Posterior cingulate gyrus (tissue), 11 donors: ENCODE data around the gene USP34.

ENCODE experiments used
- DNase-seq, 10 donors: peaks; one replicate each; pipeline versions ENCODE4 v3.0.0 to v3.0.0-alpha.2; 2020 to 2021; ENCODE audit warnings: mixed read lengths in 3 of 10
- intact Hi-C: fragments of 100-400 bp; cut with DNase I; formaldehyde crosslinking; loops from one replicate; pipeline ENCODE4 v1.15.1; 2023

USP34 gene

DNA sequence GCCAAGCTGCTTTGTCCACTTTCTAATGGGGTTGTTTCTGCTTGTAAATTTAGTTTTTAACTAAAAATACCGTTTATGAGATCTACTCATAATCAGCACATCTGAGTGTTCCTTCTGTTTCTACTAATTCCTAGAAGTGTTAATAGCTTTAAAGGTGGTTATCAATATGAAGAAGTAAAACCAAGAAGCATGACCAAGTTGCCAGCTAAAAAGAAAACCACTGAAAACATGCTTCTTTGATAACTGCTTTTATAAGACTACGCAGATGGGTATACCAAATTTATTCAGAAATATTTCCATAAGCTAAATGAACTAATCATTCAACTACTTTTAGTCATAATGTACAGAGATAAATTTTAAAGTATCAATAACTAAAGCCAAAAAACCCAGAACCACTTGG lies 207.1 kb downstream of the USP34 start:
- intact Hi-C loops, result no loop called here
- DNase-seq, result no peak

DNA sequence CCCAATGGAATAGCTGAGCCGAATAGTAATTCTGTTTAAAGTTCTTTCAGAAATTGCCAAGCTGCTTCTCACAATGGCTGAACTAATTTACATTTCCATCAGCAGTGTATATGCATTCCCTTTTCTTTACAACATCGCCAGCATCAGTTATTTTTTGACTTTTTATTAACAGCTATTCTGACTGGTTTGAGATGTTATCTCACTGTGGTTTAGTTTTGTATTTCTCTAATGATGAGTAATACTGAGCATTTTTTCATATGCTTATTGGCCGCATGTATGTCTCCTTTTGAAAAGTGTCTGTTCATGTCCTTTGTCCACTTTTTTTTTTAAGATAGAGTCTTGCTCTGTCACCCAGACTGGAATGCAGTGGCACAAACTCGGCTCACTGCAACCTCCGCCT lies 208.2 kb downstream of the USP34 start:
- no peak for DNase-seq
- intact Hi-C loops, result no loop called here

DNA sequence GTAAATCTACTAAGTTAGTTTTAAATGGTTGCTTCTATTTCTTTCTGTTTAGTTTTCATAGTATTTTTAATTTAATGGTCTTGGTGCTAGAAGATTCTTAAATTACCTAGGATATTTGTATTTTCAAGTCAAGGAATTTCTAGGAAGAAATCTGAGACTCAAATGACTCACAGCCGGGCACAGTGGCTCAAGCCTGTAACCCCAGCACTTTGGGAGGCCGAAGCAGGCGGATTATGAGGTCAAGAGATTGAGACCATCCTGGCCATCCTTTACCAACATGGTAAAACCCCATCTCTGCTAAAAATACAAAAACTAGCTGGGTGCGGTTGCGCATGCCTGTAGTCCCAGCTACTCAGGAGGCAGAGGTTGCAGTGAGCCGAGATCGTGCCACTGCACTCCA lies 213.4 kb downstream of the USP34 start:
- DNase-seq, result no peak
- intact Hi-C loops, result no loop called here

DNA sequence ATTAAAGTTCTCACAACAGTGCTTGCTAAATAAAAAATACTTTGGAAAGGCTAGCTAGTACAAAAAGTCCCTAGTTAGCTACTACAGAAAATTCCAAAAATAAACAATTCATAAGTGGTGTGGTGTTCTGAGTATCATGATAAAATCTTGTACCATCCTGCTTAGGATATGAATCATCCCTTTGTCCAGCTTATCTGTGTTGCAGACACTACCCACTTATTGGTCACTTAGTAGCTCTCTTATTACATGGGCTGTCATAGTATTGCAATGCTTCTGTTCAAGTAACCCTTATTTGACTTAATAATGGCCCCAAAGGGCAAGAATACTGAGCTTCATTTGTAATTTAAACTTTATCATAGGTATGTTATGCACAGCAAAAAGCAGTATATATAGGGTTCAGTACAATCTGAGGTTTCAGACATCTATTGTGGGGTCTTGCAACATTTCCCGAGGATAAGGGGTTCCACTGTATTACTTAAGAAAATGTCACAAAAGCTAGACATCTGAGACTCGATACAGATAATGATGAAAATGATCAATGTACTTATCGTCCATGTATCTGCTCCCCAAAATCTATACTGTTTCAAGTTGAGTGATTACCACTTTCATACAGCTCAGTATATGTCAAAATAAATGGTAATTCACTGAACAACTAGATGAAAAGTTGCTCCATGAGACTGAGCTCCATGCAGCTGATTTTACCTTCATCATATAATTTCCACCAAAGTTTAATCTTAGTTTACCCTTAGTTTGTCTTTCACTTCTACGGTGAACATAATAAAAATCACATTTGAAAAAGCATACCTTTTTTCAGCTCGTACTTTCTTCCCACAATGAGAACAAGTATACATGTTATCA lies 215.1 kb downstream of the USP34 start:
- DNase-seq, result no peak

DNA sequence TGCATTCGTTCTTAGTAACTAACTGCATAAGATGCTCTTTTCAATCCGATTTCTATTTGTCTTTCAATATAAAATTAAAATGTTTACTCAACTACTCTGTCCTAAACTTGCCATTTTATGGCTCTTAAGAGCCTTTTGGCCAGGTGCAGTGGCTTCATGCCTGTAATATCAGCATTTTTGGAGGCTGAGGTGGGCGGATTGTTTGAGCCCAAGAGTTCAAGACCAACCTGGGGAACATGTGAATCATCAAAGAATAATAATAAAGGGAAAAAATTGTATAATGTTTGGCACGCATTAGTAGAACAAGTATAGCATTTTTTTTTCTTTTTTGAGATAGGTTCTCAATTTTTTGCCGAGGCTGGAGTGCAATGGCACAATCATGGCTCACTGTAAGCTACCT lies 216.4 kb downstream of the USP34 start:
- DNase-seq, result no peak
- intact Hi-C loops, result no loop called here

More for the DNA sequence above, 215.1 kb downstream of the USP34 start:
- intact Hi-C loops, result no loop called here

DNA sequence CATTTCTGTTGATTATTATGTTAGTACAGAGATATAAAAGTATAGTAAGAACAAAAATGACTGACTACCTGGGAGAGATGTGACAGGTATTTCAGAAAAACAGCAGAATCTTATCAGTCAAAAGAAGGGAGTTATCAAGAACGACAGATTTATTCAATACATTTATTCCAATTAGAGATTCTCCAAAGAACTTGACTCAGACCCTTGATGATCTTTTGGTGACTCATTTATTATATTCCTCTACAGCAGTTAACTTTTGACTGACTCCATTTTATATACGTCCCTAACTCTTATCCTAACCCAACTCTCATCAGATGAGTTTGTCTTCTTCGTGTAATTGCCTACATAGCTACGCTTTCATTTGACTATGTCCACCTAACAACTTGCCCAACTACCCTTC lies 217.8 kb downstream of the USP34 start:
- DNase-seq, result no peak
- intact Hi-C loops, result no loop called here

DNA sequence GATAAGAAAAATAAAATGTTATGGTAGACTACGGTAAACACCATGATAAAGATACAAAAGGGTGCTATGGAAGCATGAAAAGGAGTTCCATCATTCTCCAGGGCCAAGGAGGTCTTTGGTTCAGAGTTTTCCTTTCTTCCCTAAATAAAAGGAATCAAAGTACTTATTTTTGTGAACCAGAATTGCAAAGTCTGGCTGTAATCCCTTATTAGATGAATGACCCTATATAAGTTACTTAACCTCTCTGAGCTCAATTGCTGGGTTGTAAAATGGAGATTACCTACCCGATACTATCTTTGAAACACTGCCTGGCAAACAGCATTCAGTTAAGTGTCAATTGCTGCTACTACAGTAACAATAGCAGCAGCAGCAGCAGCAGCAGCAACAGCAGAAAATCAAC lies 218.9 kb downstream of the USP34 start:
- intact Hi-C loops, result no loop called here
- no peak for DNase-seq

DNA sequence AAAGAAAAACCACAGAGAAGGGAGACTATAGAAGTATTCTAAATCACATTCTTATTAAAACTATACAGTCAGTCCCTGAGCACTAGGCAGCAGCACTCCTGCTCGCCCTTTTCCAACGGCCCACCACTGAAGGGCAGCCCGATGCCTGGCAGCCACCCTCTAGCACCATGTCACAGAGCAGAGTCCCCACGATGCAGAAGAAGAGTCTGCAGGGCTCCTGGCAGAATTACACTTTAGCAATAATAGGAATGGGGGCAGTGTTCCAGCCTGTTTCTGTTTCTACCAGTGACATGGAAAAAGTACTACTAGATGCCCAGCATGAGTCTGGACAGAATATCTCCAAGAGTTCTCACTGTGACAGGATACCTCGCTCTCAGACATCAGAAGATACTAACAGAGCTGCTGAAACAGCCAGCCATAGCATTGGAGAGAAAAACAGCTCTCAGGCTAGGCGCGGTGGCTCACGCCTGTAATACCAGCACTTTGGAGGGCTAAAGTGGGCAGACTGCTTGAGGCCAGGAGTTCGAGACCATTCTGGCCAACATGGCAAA lies 221.3 kb downstream of the USP34 start:
- no peak for DNase-seq
- intact Hi-C loops, result no loop called here

DNA sequence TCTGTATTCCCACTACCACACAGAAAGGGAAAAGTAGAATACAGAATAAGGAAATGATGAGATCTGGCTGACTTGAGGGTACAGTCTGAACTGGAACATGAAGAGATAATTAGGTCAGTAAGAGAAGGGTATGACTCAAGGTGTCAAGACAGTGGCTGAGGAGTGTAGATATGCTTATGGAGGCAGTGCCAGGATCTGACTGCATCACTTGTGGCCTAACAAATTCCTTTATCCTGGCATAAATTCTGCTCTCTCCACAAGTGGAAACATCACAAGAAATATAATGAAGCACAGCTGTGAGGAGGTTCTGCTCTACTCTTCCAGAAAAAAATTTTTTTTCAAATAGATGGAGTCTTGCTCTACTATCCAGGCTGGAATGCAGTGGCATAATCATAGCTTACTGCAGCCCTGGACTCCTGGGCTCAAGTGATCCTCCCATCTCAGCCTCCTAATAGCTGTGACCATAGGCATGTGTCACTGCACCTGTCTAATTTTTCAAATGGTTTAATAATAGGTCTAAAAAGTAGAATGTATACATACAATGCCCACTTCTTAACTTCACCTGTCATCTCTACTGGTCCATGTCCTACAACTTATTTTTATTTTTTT lies 223.6 kb downstream of the USP34 start:
- intact Hi-C loops, result no loop called here
- no peak for DNase-seq

DNA sequence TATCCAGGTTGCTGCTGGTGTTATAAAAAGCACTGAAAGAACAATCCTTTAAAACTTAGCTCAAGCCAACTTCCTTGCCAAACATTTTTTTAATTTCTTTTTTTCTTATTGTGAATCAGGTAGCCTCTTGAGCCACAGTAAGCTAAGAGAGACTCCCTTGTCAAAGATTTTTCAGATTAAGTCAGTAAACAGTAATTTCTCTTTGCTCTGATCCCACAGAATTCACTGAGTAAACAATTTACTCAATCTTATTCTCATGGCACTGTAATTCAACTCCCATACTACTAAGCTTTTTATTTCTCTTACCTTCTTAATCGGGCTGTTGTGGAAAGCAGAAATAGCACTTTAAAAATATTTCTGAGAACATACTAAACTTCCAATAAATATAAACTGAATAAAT lies 226.2 kb downstream of the USP34 start:
- intact Hi-C loops, result no loop called here
- DNase-seq, result no peak

DNA sequence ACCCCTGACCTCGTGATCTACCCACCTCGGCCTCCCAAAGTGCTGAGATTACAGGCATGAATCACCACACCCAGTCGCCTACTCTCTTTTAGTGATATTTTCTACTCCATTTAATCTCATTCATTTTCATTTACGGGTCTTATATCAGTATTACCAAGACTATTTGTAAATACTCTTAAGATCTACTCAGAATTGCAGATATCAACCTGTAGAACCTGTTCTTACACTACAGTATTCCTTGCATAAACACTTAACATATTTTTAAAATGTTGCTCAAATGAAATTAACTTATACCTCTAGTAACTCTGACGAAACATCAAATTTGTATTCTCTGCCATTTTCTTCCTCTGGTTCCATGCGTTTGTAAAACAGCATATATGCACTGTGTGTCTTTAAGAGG lies 229.6 kb downstream of the USP34 start:
- no peak for DNase-seq
- intact Hi-C loops, result no loop called here

DNA sequence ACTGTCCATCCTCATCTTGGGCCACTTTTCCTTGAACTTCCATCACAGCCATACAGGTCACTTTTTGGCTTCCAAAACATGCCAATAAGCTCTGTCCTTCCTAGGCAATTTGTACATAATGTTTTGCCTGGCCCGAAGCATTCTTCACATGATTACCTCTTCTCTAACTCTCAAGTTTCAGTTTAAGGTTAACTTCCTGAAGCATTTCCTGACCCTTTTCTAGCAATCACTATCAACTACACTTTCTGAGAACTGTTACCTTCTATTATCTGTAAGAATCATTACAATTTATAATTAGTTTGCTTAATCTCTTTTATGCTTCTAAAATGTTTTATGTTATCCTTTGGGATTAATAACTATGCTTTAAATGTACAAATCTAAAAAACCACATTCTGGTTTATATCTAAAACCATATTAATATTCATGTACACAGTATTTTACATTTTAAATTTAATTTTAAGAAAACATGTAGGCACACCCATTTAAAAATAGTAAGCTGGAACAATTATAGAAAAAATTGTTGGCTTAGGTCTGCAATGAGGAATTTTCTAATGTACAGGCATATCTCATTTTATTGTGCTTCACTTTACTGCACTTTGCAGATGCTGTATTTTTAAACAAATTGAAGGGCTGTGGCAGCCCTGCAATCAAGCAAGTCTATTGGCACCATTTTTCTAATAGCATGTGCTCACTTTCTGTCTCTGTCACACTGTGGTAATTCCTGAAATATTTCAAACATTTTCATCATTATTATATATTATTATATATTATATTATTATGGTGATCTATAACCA lies 232.5 kb downstream of the USP34 start:
- DNase-seq, result no peak
- intact Hi-C loops, result no loop called here

DNA sequence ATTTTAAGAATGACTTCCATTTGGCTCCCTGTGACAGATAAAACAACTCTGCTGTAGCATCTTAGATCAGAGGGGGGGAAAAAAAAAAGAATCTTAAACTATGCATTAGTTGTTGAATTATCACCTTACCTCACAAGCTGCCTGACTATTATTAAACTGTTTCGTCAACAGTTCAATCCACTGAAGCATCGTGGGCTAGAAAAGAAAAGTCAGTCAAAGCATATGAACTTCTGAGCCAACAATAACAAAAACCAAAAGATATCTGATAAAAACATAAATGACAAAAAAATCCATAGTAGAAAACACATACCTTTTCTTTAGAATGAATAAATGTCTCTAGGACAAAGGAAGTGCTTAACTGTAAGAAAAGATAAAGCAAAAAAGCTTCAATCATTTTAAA lies 235.2 kb downstream of the USP34 start:
- no peak for DNase-seq
- intact Hi-C loops, result no loop called here

DNA sequence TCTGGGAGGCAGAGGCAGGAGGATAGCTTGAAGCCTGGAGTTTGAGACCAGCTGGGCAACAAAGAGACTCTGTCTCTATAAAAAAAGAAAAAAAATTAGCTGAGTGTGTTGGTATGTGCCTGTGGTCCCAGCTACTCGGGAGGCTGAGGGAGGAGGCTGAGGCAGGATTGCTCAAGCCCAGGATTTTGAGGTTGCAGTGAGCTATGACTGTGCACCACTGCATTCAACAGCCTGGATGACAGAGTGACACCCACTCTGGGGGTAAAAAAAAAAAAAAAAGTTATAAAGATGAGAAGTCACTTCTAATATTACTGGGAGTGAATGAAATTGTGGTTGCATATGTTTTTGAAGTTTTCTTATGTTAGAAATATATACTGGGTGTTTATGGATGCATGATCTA lies 237.3 kb downstream of the USP34 start:
- no peak for DNase-seq
- intact Hi-C loops, result no loop called here

DNA sequence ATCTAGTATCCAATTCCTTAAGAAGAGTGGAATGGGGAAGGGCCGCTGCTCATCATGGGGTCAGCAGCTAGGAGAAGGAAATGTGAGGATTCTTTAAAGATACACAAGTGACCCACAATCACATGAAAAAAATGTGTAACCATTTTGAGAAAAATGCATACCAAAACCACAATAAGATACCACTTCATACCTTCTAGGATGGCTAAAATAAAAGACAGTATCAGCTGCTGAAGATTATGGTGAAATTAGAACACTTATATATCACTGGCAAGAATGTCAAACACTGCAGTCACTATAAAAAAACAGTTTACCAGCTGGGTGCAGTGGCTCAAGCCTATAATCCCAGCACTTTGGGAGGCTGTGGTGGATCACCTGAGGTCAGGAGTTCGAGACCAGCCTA lies 241.0 kb downstream of the USP34 start:
- DNase-seq, result no peak
- intact Hi-C loops, result no loop called here

DNA sequence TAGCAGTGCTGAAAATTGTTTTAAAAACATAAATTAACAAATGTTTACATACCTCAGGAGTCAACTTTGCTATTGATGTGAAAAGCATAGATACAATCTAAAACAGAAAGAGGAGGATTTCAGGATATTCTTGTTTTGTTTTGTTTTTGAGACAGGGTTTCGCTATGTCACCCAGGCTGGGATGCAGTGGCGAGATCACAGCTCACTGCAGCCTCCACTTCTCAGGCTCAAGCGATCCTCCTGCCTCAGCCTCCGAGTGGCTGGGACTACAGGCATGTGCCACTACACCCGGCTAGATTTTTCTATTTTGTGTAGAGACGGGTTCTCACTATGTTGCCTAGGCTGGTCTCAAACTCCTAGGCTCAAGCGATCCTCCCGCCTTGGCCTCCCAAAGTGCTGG lies 248.3 kb downstream of the USP34 start:
- no peak for DNase-seq
- intact Hi-C loops, result no loop called here

DNA sequence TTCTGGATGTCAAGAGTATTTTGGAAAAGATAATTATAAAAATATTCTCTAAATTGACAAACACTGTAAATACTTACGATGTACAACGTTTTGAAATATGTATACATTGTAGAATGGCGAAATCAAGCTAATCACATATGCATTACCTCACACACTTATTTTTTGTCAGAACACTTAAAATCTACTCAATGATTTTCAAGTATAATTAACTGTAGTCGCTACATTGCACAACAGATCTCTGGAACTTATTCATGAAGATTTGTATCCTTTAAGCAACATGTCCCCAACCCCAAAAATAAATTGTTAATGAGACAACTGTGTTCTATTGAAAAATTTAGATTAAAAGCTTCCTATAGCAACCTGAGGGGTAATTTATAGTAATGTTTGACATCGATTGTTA lies 249.1 kb downstream of the USP34 start:
- intact Hi-C loops, result no loop called here
- DNase-seq, result no peak

DNA sequence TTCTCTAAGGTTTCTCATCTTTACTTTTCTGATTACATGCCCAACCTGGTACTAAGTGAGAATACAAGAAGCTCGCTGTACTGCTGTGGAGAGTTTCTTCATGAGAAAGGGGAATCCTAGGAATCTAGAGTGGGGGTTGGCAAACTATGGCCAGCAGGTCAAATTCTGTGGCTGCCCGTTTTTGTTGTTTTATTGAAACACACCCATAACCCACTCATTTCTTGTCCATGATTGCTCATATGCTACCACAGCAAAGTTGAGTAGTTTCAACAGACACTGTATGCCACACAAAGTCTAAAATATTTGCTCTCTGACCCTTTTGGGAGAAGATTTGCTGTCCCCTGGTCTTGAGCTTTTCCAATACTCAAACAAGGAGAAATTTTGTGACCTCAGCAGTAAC lies 250.1 kb downstream of the USP34 start:
- intact Hi-C loops, result no loop called here
- no peak for DNase-seq

DNA sequence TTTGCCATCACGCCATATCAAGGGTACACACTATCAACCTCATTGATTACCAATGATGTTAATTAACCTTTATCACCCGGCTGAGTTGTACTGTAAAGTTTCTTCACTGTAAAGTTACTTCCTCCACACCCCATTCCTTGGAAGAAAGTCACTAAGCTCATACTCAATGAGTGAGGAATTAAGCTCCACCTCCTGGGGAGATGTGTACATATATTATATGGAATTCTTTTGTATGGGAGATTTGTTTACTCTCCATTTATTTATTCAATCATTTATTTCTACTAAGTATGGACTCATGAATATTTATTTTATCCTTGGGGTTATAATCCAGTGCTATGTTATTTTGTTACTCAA lies 252.1 kb downstream of the USP34 start:
- intact Hi-C loops, result no loop called here

DNA sequence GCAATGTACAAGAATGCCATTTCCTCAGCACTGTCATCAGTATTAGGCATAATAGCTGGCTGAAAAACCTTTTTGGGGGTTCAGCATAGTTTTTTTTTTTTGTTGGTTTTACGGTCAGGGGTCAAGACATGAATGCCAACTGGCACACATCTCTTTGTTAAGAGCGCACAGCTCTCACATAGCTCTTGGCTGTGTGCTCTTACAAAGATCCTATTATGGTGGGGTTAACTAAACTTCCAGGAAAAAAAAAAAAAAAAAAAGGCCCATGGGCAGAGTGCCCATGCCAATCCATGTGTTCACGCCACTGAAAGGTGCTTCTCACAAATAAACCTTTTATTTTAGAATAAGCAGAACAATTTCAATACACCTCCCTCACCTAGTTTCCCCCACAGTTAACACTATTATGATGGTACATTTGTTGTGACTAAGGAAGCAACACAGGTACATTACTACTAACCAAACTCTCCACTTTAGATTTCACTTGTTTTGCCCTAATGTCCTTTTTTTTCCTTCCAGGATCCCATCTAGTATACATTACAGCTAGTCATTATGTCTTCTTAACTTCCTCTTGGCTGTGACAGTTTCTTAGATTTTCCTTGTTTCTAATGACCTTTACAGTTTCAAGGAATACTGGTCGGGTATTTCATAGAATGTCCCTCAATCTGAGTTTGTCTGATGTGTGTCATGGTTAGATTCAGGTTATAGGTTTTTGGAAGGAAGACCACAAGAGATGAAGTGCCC lies 252.6 kb downstream of the USP34 start:
- no peak for DNase-seq
- intact Hi-C loops, result no loop called here

More for the DNA sequence above, 252.1 kb downstream of the USP34 start:
- DNase-seq, result no peak

DNA sequence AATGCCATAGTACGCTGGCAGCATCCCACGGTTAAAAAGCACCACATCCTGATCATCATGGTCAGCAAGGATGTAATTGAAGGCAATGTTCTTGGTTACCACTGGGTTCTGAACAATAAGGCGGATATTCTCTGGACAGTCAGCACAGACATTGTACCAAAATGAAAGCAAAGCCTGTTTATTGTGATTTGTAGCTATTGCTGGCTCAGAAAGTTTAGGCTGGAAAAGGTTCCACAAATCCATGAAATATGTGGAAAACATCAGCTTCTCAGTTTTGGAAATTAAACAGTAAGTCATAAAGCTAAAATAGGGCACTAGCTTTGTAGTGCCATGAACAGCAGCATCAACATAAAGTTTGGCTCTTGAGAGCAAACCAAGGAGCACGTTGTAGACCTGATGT lies 256.7 kb downstream of the USP34 start:
- intact Hi-C loops, result no loop called here
- no peak for DNase-seq
